ENCODE results near the gene CLEC2A. TPM values are rescaled to one million over a fixed set of nuclear protein-coding genes. Genes with fewer than 3 reads are reported as not detected.

CLEC2A gene
- total RNA-seq, 1 experiment from 2014 or later = not detected

GRCh38 chr12:9900930-9901329 is 31.2 kb downstream of the CLEC2A start:
- no peaks in the 10 kb centered on the region for H3K4me1 Mint-ChIP-seq (ENCODE audit: insufficient read depth, unreplicated experiment)
- intact Hi-C loops (cut with micrococcal nuclease) = no loop called here
- no peaks in the 10 kb centered on the region for H3K36me3 Mint-ChIP-seq (ENCODE audit: insufficient read depth, unreplicated experiment)
- no TSS peak for BruUV-seq (replicated peaks)
- POLR2A ChIA-PET = interaction anchor here (1.3 kb wide), 1 partner anchor 18 kb away, joined by 3 read pairs; no protein-coding TSS in a partner anchor
- peaks cover 9% of the 10 kb centered on the region for H3K9me3 Mint-ChIP-seq (ENCODE audit: unreplicated experiment)
- DNase-seq (ENCODE audit: unreplicated experiment) = no peak
- H3K4me3 Mint-ChIP-seq (ENCODE audit: unreplicated experiment) = no peak overlapping the region
- no peaks in the 10 kb centered on the region for H3K27me3 Mint-ChIP-seq (ENCODE audit: insufficient read depth, unreplicated experiment)
- no peak for TF ChIP-seq CTCF (IDR thresholded peaks at IDR 0.05; ENCODE audit: unreplicated experiment)
- CTCF ChIA-PET = interaction anchor here (0.7 to 1.7 kb wide), 2 partner anchors 150 to 984 kb away, joined by 3 to 4 read pairs; no protein-coding TSS in a partner anchor
- no peak overlapping the region for H3K27ac Mint-ChIP-seq (ENCODE audit: low read depth, unreplicated experiment)

- H3K4me1 Mint-ChIP-seq (ENCODE audit: insufficient read depth, unreplicated experiment) = no peaks in the 10 kb centered on the region
- H3K9me3 Mint-ChIP-seq (ENCODE audit: unreplicated experiment) = peaks cover 9% of the 10 kb centered on the region
- no peaks in the 10 kb centered on the region for H3K27me3 Mint-ChIP-seq (ENCODE audit: insufficient read depth, unreplicated experiment)
- no peaks in the 10 kb centered on the region for H3K36me3 Mint-ChIP-seq (ENCODE audit: insufficient read depth, unreplicated experiment)
- ChIA-PET CTCF (no interaction called here), POLR2A (interaction anchor here (0.9 kb wide), 1 partner anchor 16 kb away, joined by 3 read pairs; no protein-coding TSS in a partner anchor)
- intact Hi-C loops (cut with micrococcal nuclease) = no loop called here
- H3K27ac Mint-ChIP-seq (ENCODE audit: low read depth, unreplicated experiment) = no peak overlapping the region
- no peak for TF ChIP-seq CTCF (IDR thresholded peaks at IDR 0.05; ENCODE audit: unreplicated experiment)
- DNase-seq (ENCODE audit: unreplicated experiment) = no peak
- no peak overlapping the region for H3K4me3 Mint-ChIP-seq (ENCODE audit: unreplicated experiment)
- no TSS peak for BruUV-seq (replicated peaks)
Measured at GRCh38 chr12:9899209-9899608, 33.0 kb downstream of the CLEC2A start.

GRCh38 chr12:9897535-9897934 is 34.6 kb downstream of the CLEC2A start:
- H3K27me3 Mint-ChIP-seq (ENCODE audit: insufficient read depth, unreplicated experiment) = no peaks in the 10 kb centered on the region
- H3K4me1 Mint-ChIP-seq (ENCODE audit: insufficient read depth, unreplicated experiment) = no peaks in the 10 kb centered on the region
- BruUV-seq (replicated peaks) = no TSS peak
- DNase-seq (ENCODE audit: unreplicated experiment) = no peak
- CTCF ChIA-PET = interaction anchor here (0.7 kb wide), 2 partner anchors 159 to 544 kb away, joined by 3 read pairs; no protein-coding TSS in a partner anchor
- intact Hi-C loops (cut with micrococcal nuclease) = no loop called here
- no peak overlapping the region for H3K27ac Mint-ChIP-seq (ENCODE audit: low read depth, unreplicated experiment)
- peaks cover 2% of the 10 kb centered on the region for H3K9me3 Mint-ChIP-seq (ENCODE audit: unreplicated experiment)
- TF ChIP-seq CTCF (IDR thresholded peaks at IDR 0.05; ENCODE audit: unreplicated experiment) = no peak
- POLR2A ChIA-PET = interaction anchor here (0.7 kb wide), 1 partner anchor 130 kb away, joined by 3 read pairs; no protein-coding TSS in a partner anchor
- no peak overlapping the region for H3K4me3 Mint-ChIP-seq (ENCODE audit: unreplicated experiment)
- H3K36me3 Mint-ChIP-seq (ENCODE audit: insufficient read depth, unreplicated experiment) = no peaks in the 10 kb centered on the region

- no peak for TF ChIP-seq CTCF (IDR thresholded peaks at IDR 0.05; ENCODE audit: unreplicated experiment)
- Mint-ChIP-seq H3K36me3 (ENCODE audit: insufficient read depth, unreplicated experiment) (no peaks in the 10 kb centered on the region), H3K4me3 (ENCODE audit: unreplicated experiment) (no peak overlapping the region), H3K4me1 (ENCODE audit: insufficient read depth, unreplicated experiment) (no peaks in the 10 kb centered on the region), H3K27me3 (ENCODE audit: insufficient read depth, unreplicated experiment) (no peaks in the 10 kb centered on the region), H3K9me3 (ENCODE audit: unreplicated experiment) (no peaks in the 10 kb centered on the region), H3K27ac (ENCODE audit: low read depth, unreplicated experiment) (no peak overlapping the region)
- CTCF ChIA-PET = interaction anchor here (0.6 to 1.6 kb wide), 3 partner anchors 24 to 145 kb away, joined by 3 to 6 read pairs (median 3); no protein-coding TSS in a partner anchor
- POLR2A ChIA-PET = interaction anchor here (2.0 to 2.9 kb wide), 2 partner anchors 12 to 24 kb away, joined by 10 to 18 read pairs; no protein-coding TSS in a partner anchor
- BruUV-seq (replicated peaks) = no TSS peak
- DNase-seq (ENCODE audit: unreplicated experiment) = no peak
- intact Hi-C loops (cut with micrococcal nuclease) = no loop called here
Measured at GRCh38 chr12:9895215-9895971, 36.8 kb downstream of the CLEC2A start.

Measured in MCF 10A (cell line).